Progenitor cell of endocrine pancreas (in vitro differentiated cells): ENCODE measurements around the gene FMO4. TPM values are rescaled to one million over a fixed set of nuclear protein-coding genes. Genes with fewer than 3 reads are reported as not detected.
"Not testable (repeated sequence)": the region's sequence is repeated elsewhere in the genome, so short reads cannot be mapped to it uniquely, and the experiment has no call there.

Experiments used
- DNase-seq: peaks from one replicate; pipeline ENCODE4 v3.0.0; 2021; ENCODE audit warnings: low spot score; ENCODE audit not compliant: unreplicated experiment
- H3K27ac Mint-ChIP-seq: 2 replicates; pipeline ENCODE4 v1.8.0; 2021; ENCODE audit warnings: mild to moderate bottlenecking, moderate library complexity, mixed read lengths
- H3K27me3 Mint-ChIP-seq: 2 replicates; pipeline ENCODE4 v1.8.0; 2021; ENCODE audit warnings: mixed read lengths
- H3K36me3 Mint-ChIP-seq: 2 replicates; pipeline ENCODE4 v1.8.0; 2022; ENCODE audit warnings: mixed read lengths; ENCODE audit not compliant: insufficient read depth
- H3K4me1 Mint-ChIP-seq: 2 replicates; pipeline ENCODE4 v1.8.0; 2021; ENCODE audit warnings: low read depth, mixed read lengths
- H3K4me3 Mint-ChIP-seq: 2 replicates; pipeline ENCODE4 v1.8.0; 2021; ENCODE audit warnings: low read depth, mild to moderate bottlenecking, moderate library complexity, mixed read lengths
- H3K9me3 Mint-ChIP-seq: 2 replicates; pipeline ENCODE4 v1.8.0; 2021; ENCODE audit warnings: low read depth, mixed read lengths
- total RNA-seq: library from RNA; stranded (reverse); gene quantifications from 2 replicates; pipeline ENCODE4 v1.2.1, GENCODE V29; 2021
- TF ChIP-seq, protein P1 (sequence below): fragments of 200-600 bp; sonication (generic); IDR thresholded peaks from one replicate; pipeline ENCODE4 v1.5.0; 2021; ENCODE audit warnings: antibody characterized with exemption, mild to moderate bottlenecking; ENCODE audit not compliant: unreplicated experiment

Gene FMO4
- total RNA-seq, 1 donor from 2014 or later, result 4.5 TPM

DNA sequence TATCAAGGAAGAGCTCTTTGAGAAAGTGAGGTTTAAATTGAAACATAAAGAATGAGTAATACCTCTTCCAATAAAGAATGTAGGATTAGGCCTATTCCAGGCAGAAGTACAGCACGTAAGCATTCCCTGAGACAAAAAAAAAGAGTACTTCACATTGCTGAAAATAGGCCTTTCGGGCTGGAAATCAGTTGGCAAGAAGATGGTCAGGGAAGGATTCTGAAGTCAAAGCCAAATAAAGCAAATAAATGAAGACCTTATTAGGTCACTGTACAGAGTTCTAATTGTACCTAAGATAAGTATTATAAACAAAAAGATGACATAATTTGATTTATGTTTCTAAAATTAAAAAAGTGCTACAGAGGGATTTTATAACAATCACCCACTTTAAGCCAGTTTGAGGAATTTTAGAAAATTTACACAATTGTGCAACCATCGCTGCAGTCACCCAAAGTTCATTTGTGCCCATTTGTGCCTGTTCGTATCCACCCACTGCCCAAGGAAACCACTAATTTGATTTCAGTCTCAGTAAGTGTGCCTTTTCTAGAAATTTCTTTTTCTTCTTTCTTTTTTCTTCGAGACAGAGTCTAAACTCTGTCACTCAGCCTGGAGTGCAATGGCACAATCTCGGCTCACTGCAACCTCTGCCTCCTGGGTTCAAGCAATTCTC lies 58.6 kb downstream of the FMO4 start:
- TF ChIP-seq, protein P1, sequence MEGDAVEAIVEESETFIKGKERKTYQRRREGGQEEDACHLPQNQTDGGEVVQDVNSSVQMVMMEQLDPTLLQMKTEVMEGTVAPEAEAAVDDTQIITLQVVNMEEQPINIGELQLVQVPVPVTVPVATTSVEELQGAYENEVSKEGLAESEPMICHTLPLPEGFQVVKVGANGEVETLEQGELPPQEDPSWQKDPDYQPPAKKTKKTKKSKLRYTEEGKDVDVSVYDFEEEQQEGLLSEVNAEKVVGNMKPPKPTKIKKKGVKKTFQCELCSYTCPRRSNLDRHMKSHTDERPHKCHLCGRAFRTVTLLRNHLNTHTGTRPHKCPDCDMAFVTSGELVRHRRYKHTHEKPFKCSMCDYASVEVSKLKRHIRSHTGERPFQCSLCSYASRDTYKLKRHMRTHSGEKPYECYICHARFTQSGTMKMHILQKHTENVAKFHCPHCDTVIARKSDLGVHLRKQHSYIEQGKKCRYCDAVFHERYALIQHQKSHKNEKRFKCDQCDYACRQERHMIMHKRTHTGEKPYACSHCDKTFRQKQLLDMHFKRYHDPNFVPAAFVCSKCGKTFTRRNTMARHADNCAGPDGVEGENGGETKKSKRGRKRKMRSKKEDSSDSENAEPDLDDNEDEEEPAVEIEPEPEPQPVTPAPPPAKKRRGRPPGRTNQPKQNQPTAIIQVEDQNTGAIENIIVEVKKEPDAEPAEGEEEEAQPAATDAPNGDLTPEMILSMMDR, result no peak
- Mint-ChIP-seq H3K4me1 (peaks cover 3% of the 10 kb centered on the region), H3K9me3 (peaks cover 17% of the 10 kb centered on the region), H3K36me3 (no peaks in the 10 kb centered on the region), H3K4me3 (no peak overlapping the region), H3K27ac (no peak overlapping the region), H3K27me3 (no peaks in the 10 kb centered on the region)
- no peak for DNase-seq

DNA sequence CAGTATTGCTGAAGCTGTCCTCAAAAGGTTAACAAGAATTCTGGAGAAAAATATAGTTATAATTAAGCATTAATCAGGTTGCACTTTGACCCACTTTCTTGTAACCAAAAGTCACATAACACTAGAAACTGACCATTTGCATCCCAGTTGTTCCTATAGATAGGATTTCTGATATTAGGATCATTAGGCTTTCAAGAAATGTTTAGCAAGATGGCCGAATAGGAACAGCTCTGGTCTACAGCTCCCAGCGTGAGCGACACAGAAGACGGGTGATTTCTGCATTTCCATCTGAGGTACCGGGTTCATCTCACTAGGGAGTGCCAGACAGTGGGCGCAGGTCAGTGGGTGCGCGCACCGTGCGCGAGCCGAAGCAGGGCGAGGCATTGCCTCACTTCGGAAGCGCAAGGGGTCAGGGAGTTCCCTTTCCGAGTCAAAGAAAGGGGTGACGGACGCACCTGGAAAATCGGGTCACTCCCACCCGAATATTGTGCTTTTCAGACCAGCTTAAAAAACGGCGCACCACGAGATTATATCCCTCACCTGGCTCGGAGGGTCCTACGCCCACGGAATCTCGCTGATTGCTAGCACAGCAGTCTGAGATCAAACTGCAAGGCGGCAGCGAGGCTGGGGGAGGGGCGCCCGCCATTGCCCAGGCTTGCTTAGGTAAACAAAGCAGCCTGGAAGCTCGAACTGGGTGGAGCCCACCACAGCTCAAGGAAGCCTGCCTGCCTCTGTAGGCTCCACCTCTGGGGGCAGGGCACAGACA lies 59.6 kb downstream of the FMO4 start:
- not testable (repeated sequence) for H3K4me1 Mint-ChIP-seq, DNase-seq, H3K27me3 Mint-ChIP-seq, H3K36me3 Mint-ChIP-seq, H3K27ac Mint-ChIP-seq
- Mint-ChIP-seq H3K4me3 (peak overlapping the region; percentile 14), H3K9me3 (peaks cover 17% of the 10 kb centered on the region)

DNA sequence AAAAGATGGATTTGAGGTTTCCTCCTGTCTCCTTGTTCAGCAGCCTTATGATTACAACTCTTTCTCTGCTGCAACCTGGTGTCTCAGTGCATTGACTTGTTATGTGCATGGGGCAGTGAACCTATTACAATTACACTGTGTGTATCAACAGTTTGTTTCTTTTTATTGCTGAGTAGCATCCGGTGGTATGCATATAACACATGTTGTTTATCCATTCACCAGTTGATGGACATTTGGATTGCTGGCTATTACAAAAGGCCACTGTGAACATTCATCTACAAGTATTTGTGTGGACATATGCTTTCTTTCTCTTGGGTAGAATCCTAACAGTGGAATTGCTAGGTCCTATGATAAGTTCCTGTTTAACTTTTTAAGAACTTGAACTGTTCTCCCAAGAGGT lies 65.9 kb downstream of the FMO4 start:
- Mint-ChIP-seq H3K27me3 (no peaks in the 10 kb centered on the region), H3K27ac (no peak overlapping the region)

DNA sequence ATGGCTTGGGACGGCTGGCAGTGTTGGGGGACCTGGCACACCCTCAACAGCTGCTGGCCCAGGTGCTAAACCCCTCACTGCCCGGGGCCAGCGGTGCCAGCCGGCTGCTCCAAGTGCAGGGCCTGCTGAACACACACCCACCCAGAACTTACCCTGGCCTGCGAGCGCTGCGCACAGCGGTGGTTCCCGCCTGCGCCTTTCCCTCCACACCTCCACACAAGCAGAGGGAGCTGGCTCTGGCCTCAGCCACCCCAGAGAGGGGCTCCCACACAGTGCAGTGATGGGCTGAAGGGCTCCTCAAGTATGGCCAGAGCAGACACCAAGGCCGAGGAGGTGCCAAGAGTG lies 67.9 kb downstream of the FMO4 start:
- H3K36me3 Mint-ChIP-seq, result no peaks in the 10 kb centered on the region
- no peaks in the 10 kb centered on the region for H3K27me3 Mint-ChIP-seq
- H3K9me3 Mint-ChIP-seq, result peaks cover 9% of the 10 kb centered on the region
- no peak overlapping the region for H3K27ac Mint-ChIP-seq
- H3K4me3 Mint-ChIP-seq, result no peak overlapping the region
- peaks cover 13% of the 10 kb centered on the region for H3K4me1 Mint-ChIP-seq
- TF ChIP-seq, protein P1, result no peak
- DNase-seq, result no peak

More for the DNA sequence above, 65.9 kb downstream of the FMO4 start:
- H3K4me1 Mint-ChIP-seq, result peaks cover 9% of the 10 kb centered on the region
- no peak for DNase-seq
- no peak overlapping the region for H3K4me3 Mint-ChIP-seq
- peaks cover 16% of the 10 kb centered on the region for H3K9me3 Mint-ChIP-seq
- H3K36me3 Mint-ChIP-seq, result no peaks in the 10 kb centered on the region
- TF ChIP-seq, protein P1, result no peak

DNA sequence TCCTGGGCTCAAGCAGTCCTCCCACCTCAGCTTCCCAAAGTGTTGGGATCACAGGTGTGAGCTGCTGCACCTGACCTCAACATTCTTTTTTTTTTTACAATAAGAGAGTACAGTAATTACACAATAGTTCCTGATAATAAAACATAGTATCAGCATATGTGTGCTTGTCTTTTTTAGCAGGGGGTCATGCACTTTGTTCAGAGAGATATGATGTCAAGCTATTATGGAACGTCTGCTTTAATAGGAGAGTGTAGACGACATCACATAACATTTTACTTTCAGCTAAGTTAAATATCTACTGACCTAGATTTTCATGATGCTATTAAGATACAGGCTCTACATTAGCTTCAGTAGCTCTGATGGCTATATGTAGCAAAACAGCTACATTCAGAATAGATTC lies 70.5 kb downstream of the FMO4 start:
- Mint-ChIP-seq H3K27me3 (no peaks in the 10 kb centered on the region), H3K4me1 (peaks cover 13% of the 10 kb centered on the region), H3K36me3 (no peaks in the 10 kb centered on the region), H3K9me3 (peaks cover 9% of the 10 kb centered on the region), H3K4me3 (no peak overlapping the region), H3K27ac (peak overlapping the region; percentile 87)
- no peak for DNase-seq
- TF ChIP-seq, protein P1, result no peak

DNA sequence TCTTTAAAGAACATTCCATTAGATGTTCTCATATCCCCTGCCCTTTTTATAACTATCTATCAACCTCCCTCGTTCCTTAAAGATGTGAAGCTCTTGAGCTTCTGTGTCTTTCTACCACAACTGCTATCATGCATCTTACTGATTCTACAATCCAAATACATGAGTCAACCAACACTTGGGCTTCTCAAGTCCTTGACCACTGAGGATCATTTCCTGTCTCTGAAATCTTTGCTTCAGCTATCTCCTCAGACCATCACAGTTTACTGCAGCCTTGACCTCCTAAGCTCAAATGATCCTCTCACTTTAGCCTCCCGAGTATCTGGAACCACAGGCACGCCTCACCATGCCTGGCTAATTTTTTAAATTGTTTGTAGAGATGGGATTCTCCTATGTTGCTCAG lies 75.2 kb downstream of the FMO4 start:
- H3K36me3 Mint-ChIP-seq, result no peaks in the 10 kb centered on the region
- no peaks in the 10 kb centered on the region for H3K9me3 Mint-ChIP-seq
- TF ChIP-seq, protein P1, result no peak
- no peaks in the 10 kb centered on the region for H3K27me3 Mint-ChIP-seq
- DNase-seq, result no peak
- peaks cover 24% of the 10 kb centered on the region for H3K4me1 Mint-ChIP-seq
- H3K27ac Mint-ChIP-seq, result no peak overlapping the region
- no peak overlapping the region for H3K4me3 Mint-ChIP-seq

DNA sequence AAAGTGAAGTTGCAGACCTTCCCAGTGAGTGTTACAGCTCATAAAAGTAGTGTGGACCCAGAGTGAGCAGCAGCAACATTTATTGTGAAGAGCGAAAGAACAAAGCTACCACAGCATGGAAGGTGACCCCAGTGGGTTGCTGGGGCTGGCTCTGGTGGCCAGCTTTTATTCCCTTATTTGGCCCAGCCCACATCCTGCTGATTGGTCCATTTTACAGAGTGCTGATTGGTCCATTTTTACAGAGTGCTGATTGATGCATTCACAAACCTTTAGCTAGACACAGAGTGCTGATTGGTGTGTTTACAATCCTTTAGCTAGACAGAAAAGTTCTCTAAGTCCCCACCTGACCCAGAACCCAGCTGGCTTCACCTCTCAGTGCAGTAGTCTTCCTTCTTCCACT lies 76.8 kb downstream of the FMO4 start:
- not testable (repeated sequence) for H3K27me3 Mint-ChIP-seq, H3K4me3 Mint-ChIP-seq, DNase-seq, H3K27ac Mint-ChIP-seq, H3K9me3 Mint-ChIP-seq, H3K36me3 Mint-ChIP-seq
- peaks cover 14% of the 10 kb centered on the region for H3K4me1 Mint-ChIP-seq
